GM18517 (cell line): ENCODE measurements around the gene PIGC.

Experiments used
- ATAC-seq: cut with Tn5 transposase; IDR thresholded peaks from one replicate; pipeline ENCODE4 v1.9.1; 2021; ENCODE audit warnings: mild to moderate bottlenecking, moderate library complexity; ENCODE audit not compliant: unreplicated experiment

The PIGC gene

GRCh38 chr1:172400722-172401105 is 43.2 kb downstream of the PIGC start:
- ATAC-seq: no peak

- ATAC-seq: no peak
Measured at GRCh38 chr1:172399756-172400721, 43.8 kb downstream of the PIGC start.

- ATAC-seq: no peak
Measured at GRCh38 chr1:172398970-172399755, 44.7 kb downstream of the PIGC start.

- no peak for ATAC-seq
Measured at GRCh38 chr1:172398193-172398592, 45.7 kb downstream of the PIGC start.

- ATAC-seq: no peak
Measured at GRCh38 chr1:172397633-172398032, 46.2 kb downstream of the PIGC start.

- ATAC-seq: no peak
Measured at GRCh38 chr1:172397221-172397620, 46.6 kb downstream of the PIGC start.

GRCh38 chr1:172395576-172395975 is 48.3 kb downstream of the PIGC start:
- no peak for ATAC-seq

- no peak for ATAC-seq
Measured at GRCh38 chr1:172394811-172395210, 49.1 kb downstream of the PIGC start.

- ATAC-seq: peak; percentile 86
Measured at GRCh38 chr1:172394141-172394751, 49.6 kb downstream of the PIGC start.

- ATAC-seq: no peak
Measured at GRCh38 chr1:172393354-172393753, 50.5 kb downstream of the PIGC start.

GRCh38 chr1:172391976-172392375 is 51.9 kb downstream of the PIGC start:
- ATAC-seq: no peak
